Upper lobe of left lung (tissue), 6 donors: ENCODE results near the gene PTPRO. TPM values are rescaled to one million over a fixed set of nuclear protein-coding genes. Genes with fewer than 3 reads are reported as not detected.

ENCODE experiments used
- ATAC-seq, 2 donors: fragments of 200-7000 bp; cut with Tn5 transposase; one replicate each; pipeline ENCODE4 v1.9.1; 2022; ENCODE audit warnings: mild to moderate bottlenecking in 2 of 2, moderate library complexity in 2 of 2; ENCODE audit not compliant: low FRiP score in 2 of 2
- DNase-seq, 2 donors: peaks; one replicate each; pipeline ENCODE4 v3.0.0-alpha.2; 2019 to 2020
- H3K27ac ChIP-seq, 4 donors: fragments of 200-600 bp; sonication (generic); one replicate each; pipeline ENCODE4 v1.5.1; 2016 to 2019
- H3K27me3 ChIP-seq, 4 donors: fragments of 200-600 bp; sonication (generic); one replicate each; pipeline ENCODE4 v1.5.1; 2017 to 2019
- H3K36me3 ChIP-seq, 4 donors: fragments of 200-600 bp; sonication (generic); one replicate each; pipeline ENCODE4 v1.5.1; 2016 to 2019
- H3K4me1 ChIP-seq, 4 donors: fragments of 200-600 bp; sonication (generic); one replicate each; pipeline ENCODE4 v1.5.1; 2018 to 2019
- H3K4me3 ChIP-seq, 4 donors: fragments of 200-600 bp; sonication (generic); one replicate each; pipeline ENCODE4 v1.5.1; 2017 to 2019; ENCODE audit warnings: mild to moderate bottlenecking in 2 of 4, moderate library complexity in 1 of 4
- H3K9me3 ChIP-seq, 4 donors: fragments of 200-600 bp; sonication (generic); one replicate each; pipeline ENCODE4 v1.5.1; 2018 to 2019
- EP300 ChIP-seq, 4 donors: sonication (generic); formaldehyde crosslinking; IDR thresholded peaks; one replicate each; pipeline ENCODE4 v1.5.1; 2017; ENCODE audit warnings: antibody characterized with exemption in 4 of 4, control low read depth in 2 of 4
- POLR2A ChIP-seq, 4 donors: fragments of 450-650 bp; IDR thresholded peaks; one replicate each; pipeline ENCODE4 v1.5.1; 2016 to 2017; ENCODE audit warnings: antibody characterized with exemption in 4 of 4, mild to moderate bottlenecking in 2 of 4
- POLR2AphosphoS5 ChIP-seq, 2 donors: sonication (generic); formaldehyde crosslinking; IDR thresholded peaks; one replicate each; pipeline ENCODE4 v1.5.1; 2017; ENCODE audit warnings: antibody characterized with exemption in 2 of 2
- WGBS, 2 donors: methylation state at CpG; one replicate each; pipeline ENCODE4 v1.1.5; 2017 to 2018; 5-methylcytosine and 5-hydroxymethylcytosine counted together
- total RNA-seq, 6 donors: library from RNA; depleted of rRNA in 4 of 6; stranded (reverse); fragments of >200 nt in 4 of 6; gene quantifications; one replicate each; pipeline versions ENCODE4 v1.1.0 to v1.2.1, GENCODE V29; 2016 to 2021
- TF ChIP-seq, protein P1 (sequence below), 6 experiments: fragments of 450-650 bp in 4 of 6; fragments of 200-600 bp in 2 of 6; sonication (generic) in 2 of 6; IDR thresholded peaks; one replicate each; pipeline ENCODE4 v1.5.1; 2016 to 2019; ENCODE audit warnings: antibody characterized with exemption in 6 of 6
- donor health status: DM: no; HTN: no; CAD: no; lungs with moderate emphysema.
- donor health status: DM: no; HTN: yes; CAD: no; lungs with severe emphysema.

PTPRO gene
- total RNA-seq, 6 donors from 2014 or later = 3.6 to 19.0 (median 8.4) TPM

DNA sequence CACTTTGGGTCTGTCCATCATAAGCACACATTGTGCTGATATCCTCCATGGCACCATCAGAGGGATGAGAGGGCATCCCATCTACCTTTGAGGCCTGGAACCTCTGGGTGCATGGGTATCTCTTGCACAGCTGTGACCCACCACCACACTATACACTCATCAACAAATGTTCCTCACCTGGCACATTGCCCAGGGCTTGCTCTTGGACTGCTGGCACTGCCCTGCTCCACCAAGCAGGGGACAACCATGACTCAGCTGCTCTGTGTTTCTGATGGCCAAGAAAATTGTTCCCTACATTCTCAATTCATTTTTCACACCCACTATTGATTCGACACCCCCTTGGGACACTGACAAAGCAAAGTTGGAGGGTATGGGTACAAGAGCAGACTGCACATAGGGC is 155.5 kb downstream of the PTPRO start:
- DNase-seq (no peak), ATAC-seq (no peak)
- TF ChIP-seq, protein P1, sequence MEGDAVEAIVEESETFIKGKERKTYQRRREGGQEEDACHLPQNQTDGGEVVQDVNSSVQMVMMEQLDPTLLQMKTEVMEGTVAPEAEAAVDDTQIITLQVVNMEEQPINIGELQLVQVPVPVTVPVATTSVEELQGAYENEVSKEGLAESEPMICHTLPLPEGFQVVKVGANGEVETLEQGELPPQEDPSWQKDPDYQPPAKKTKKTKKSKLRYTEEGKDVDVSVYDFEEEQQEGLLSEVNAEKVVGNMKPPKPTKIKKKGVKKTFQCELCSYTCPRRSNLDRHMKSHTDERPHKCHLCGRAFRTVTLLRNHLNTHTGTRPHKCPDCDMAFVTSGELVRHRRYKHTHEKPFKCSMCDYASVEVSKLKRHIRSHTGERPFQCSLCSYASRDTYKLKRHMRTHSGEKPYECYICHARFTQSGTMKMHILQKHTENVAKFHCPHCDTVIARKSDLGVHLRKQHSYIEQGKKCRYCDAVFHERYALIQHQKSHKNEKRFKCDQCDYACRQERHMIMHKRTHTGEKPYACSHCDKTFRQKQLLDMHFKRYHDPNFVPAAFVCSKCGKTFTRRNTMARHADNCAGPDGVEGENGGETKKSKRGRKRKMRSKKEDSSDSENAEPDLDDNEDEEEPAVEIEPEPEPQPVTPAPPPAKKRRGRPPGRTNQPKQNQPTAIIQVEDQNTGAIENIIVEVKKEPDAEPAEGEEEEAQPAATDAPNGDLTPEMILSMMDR (IDR thresholded peaks at IDR 0.05) = no peak
- TF ChIP-seq POLR2AphosphoS5 (IDR thresholded peaks at IDR 0.05) = no peak
- TF ChIP-seq POLR2A (IDR thresholded peaks at IDR 0.05) = no peak
- TF ChIP-seq EP300 (IDR thresholded peaks at IDR 0.05) = no peak
- Histone ChIP-seq H3K36me3 (no peaks in the 10 kb centered on the region), H3K27me3 (no peaks in the 10 kb centered on the region), H3K27ac (no peak overlapping the region), H3K9me3 (no peaks in the 10 kb centered on the region), H3K4me3 (no peak overlapping the region), H3K4me1 (no peaks in the 10 kb centered on the region)
- WGBS, 2 donors = 88 to 94% methylated on average over 1 of the region's 1 CpG

DNA sequence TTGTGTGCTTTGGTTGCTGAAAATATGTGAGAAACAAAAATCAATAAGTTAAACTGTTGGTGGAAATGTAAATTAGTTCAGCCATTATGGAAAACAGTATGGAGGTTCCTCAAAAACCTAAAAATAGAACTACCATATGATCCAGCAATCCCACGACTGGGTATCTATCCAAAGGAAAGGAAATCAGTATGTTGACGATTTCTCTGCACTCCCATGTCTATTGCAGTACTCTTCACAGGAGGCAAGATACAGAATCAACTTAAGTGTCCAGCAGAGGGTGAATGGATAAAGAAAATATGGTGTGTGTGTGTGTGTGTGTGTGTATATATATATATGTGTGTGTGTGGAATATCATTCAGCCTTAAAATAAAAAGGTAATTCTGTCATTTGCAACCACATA is 159.5 kb downstream of the PTPRO start:
- Histone ChIP-seq H3K9me3 (no peaks in the 10 kb centered on the region), H3K4me3 (no peak overlapping the region), H3K27me3 (no peaks in the 10 kb centered on the region), H3K4me1 (no peaks in the 10 kb centered on the region), H3K36me3 (no peaks in the 10 kb centered on the region), H3K27ac (no peak overlapping the region)
- 56 to 57% methylated on average over 2 of the region's 2 CpGs for WGBS, 2 donors
- ATAC-seq (no peak), DNase-seq (no peak)
- TF ChIP-seq POLR2A (IDR thresholded peaks at IDR 0.05) (no peak), POLR2AphosphoS5 (IDR thresholded peaks at IDR 0.05) (no peak)

- DNase-seq = no peak
- TF ChIP-seq POLR2AphosphoS5 (IDR thresholded peaks at IDR 0.05) = no peak
- TF ChIP-seq, protein P1 (IDR thresholded peaks at IDR 0.05) = no peak
- no peak for TF ChIP-seq POLR2A (IDR thresholded peaks at IDR 0.05)
- TF ChIP-seq EP300 (IDR thresholded peaks at IDR 0.05) = no peak
- Histone ChIP-seq H3K27me3 (no peaks in the 10 kb centered on the region), H3K4me1 (no peaks in the 10 kb centered on the region), H3K9me3 (no peaks in the 10 kb centered on the region), H3K36me3 (no peaks in the 10 kb centered on the region), H3K27ac (no peak overlapping the region), H3K4me3 (no peak overlapping the region)
- 90 to 95% methylated on average over 3 of the region's 3 CpGs for WGBS, 2 donors
- no peak for ATAC-seq
Measured at GRCh38 chr12:15485466-15485865, 163.2 kb downstream of the PTPRO start.

DNA sequence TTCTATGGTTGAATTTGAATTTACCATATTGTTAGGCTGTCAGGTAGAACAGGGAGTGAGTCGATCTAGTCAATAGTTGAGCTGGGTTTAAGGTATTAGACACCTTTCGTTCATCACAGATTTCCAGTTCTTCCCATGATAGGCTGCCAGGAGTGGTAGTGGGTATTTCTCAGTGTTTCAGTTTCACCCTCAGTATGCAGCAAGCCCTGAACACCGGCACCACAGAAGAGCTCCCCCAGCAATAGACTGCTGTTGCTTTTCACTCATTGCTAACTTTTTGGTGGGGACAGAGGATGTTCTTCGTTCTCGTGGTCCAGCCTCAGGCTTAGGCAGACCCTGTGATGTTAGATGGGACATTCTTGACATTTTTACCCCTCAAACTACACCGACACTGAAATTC is 164.6 kb downstream of the PTPRO start:
- no peaks in the 10 kb centered on the region for H3K9me3 ChIP-seq
- H3K36me3 ChIP-seq = no peaks in the 10 kb centered on the region
- H3K27me3 ChIP-seq = no peaks in the 10 kb centered on the region
- WGBS, 2 donors = 82 to 86% methylated on average over 6 of the region's 6 CpGs
- no peak for TF ChIP-seq POLR2AphosphoS5 (IDR thresholded peaks at IDR 0.05)
- TF ChIP-seq POLR2A (IDR thresholded peaks at IDR 0.05) = no peak
- TF ChIP-seq, protein P1 (IDR thresholded peaks at IDR 0.05) = no peak
- TF ChIP-seq EP300 (IDR thresholded peaks at IDR 0.05) = no peak
- H3K4me1 ChIP-seq = no peaks in the 10 kb centered on the region
- DNase-seq = no peak
- no peak overlapping the region for H3K27ac ChIP-seq
- H3K4me3 ChIP-seq = no peak overlapping the region
- ATAC-seq = no peak

- no peak for TF ChIP-seq POLR2AphosphoS5 (IDR thresholded peaks at IDR 0.05)
- TF ChIP-seq, protein P1 (IDR thresholded peaks at IDR 0.05) = no peak
- no peak for TF ChIP-seq POLR2A (IDR thresholded peaks at IDR 0.05)
- no peak for TF ChIP-seq EP300 (IDR thresholded peaks at IDR 0.05)
- Histone ChIP-seq H3K36me3 (no peaks in the 10 kb centered on the region), H3K27me3 (no peaks in the 10 kb centered on the region)
Measured at GRCh38 chr12:15488481-15488880, 166.2 kb downstream of the PTPRO start.

More at GRCh38 chr12:15488481-15488880, 166.2 kb downstream of the PTPRO start:
- H3K9me3 ChIP-seq = peaks cover 0 to 5% (median 0%) of the 10 kb centered on the region in 4 donors
- no peak overlapping the region for H3K27ac ChIP-seq
- no peak overlapping the region for H3K4me3 ChIP-seq
- ATAC-seq = no peak
- H3K4me1 ChIP-seq = no peaks in the 10 kb centered on the region
- no peak for DNase-seq
